Effector CD8-positive, alpha-beta T cell (primary cell): Measurements from ENCODE around the gene ANKRD23.

Source experiments
- DNase-seq: peaks from one replicate; lab custom pipeline; 2025; lab: John Stamatoyannopoulos, UW

Gene ANKRD23

GRCh38 chr2:96877042-96877451 lies 33.2 kb upstream of the ANKRD23 start:
- no peak for DNase-seq

- DNase-seq: no peak
These were observed 32.6 kb upstream of the ANKRD23 start for GRCh38 chr2:96876269-96877041.

DNA sequence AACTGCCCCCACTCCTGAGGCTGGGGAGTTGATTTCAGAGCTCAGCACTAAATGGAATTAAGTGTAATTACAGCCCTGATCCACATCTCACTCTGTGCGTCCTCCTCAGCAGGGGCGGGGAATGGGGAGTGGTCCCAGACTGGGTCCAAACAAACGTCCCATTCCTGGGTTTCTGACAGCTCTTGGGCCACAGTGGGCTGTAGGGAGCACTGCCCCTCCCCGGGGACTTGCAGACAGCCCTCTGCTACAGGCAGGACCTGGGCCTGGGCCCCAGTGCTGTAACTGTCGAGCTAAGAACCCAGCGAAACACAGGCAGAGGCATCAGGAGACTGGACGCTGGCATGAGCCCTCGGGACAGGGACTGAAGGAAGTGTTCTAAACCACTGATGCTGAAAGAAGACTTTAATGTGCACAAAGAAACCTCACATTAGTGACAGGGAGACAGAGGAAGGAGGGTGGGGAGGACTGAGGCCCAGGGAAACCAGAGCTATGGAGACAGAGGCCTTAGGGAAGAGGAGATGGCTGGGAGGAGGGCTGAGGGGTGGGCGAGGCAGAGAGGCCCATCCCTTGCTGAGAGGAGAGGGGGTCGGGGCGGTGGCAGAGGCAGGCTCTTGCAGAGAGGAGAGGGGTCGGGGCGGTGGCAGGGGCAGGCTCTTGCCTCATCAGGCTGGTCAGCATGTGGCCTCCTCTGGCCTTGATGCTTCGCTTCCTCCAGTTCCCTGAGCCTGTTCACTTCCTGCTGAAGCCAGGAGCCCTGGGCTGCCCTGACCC lies 31.9 kb upstream of the ANKRD23 start:
- no peak for DNase-seq

DNA sequence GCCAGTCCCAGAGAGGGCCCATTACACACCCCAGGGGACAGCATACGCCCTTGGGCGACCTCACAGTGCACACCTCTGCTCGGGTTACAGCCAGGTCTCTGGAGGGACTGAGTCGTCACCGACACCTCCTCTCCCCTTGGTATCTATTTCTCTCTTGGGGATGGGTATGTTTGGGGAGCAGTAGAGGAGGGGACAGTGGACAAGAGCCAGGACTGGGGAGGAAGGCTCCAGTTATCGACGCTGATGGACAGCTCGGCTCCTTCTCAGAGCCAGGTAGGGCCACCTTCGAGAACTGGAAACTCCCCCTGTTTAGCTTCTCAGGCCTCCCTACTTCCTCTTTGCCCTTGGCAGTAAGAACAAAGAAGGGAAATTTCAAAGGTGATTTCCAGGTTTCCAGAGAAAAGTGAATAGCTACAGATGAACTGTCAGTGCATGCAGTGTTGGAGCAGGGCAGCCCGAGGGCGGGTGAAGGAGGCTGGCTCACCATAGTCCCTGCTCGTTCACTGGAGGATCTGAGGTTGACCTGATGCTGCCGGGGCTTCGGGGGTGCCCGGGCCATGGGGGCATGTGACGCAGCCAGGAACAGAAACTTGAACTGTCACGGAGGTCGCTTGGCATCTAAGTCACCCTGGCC lies 30.5 kb upstream of the ANKRD23 start:
- no peak for DNase-seq

GRCh38 chr2:96873651-96874096 lies 29.9 kb upstream of the ANKRD23 start:
- DNase-seq: no peak

DNA sequence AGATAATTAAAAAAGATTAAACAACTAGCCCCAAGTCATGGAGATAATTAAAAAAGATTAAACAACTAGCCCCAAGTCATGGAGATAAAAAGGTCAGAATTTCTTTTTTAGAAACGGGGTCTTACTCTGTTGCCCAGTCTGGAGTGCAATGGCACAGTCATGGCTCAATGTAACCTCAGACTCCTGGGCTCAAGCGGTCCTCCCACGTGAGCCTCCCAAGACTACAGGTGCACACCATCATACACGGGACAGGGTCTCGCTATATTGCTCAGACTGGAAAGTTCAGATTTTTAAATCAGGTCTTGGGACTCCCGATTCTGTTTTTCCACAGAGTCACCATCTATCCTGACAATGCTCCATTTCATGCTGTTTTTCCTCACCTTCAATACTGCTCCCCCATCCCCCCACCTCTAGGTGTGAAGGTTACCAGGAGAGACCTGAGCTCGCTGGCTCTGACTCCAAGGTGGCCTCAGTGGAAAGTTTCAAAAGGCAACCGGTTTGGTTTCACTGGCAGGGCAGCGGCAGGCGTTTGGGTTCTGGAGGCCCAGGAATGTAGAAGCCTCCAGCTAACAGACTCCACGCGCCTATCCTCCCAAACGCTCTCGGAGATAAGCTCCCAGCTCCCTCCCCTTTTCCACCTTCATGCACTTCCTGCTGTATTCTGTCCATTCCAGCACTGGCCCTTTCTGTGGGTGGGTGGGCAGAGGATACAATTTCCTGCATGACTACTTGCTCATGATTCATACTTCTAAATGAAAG lies 28.9 kb upstream of the ANKRD23 start:
- no peak for DNase-seq

- DNase-seq: peak; percentile 36
These were observed 26.9 kb upstream of the ANKRD23 start for GRCh38 chr2:96870626-96871255.

DNA sequence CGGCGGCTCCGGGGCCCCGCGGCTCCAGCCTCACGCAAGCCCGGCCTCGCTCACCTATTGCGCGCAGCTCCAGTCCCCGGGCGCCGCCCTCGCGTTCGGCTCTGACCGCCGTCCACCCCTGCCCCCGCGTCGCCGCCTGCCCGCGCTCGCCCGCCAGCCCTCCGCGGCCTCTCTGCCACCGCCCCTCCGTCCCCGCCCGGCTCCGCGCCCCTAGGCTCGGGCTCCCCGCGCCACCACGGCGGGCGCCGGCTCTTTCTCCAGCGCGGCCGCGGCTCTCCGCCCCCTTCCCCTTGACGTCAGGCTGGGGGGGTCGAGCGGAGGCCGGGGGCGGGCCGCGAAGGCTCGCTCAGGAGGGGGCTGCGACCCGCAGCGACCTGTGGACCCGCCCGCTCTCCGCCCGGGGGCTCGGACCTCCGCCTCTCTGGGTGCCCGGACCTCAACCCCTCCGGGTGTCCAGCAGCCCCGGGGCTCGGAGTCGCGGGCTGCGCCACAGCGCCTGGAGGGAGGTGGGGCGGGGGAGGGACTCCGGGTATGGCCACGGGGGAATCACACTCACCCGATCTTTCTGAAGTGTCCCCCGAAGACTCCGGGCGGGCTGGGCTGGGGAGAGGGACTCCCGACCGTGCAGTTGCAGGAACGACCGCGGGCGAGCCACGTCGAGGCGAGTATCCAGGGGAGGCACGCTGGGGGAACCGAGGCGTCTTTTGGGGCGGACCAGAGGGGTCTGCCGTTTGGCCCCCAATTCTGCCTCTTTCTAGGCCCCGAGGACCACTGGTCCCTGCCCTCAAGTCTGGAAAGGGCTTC lies 26.2 kb upstream of the ANKRD23 start, which contains the start of gene SEMA4C:
Gene SEMA4C, minus strand, starts transcription at position 259 of the 804 bp plus-strand sequence. CDS start 2,194 bp downstream, outside the sequence.
- DNase-seq: peak; percentile 42

DNA sequence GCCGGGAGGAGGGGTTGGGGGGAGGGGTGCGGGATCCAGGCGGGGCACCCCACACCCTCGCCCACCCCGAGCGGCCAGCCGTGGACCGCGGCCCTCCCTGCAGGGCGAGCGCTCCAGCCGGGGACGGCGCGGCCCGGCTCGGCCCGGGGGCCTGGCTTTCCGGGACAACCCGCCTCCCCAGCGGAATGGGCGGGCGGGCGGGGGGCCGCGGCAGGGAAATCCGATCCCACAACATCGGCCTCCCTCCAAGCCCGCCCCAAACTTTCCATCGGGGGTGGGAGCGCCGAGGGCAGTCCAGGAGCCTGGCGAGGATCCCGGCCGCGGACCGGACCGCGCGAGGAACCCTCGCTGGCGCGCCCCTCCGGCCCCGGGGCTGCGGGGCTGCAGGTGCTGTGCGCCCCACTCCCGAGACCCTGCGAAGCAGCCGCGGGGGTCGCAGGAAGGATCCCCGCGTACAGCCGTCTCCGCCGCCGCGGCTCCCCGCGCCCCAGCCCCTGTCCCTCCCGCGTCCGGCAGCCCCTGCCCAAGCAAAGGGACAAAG lies 25.5 kb upstream of the ANKRD23 start:
- no peak for DNase-seq

GRCh38 chr2:96868555-96869280 lies 24.9 kb upstream of the ANKRD23 start:
- DNase-seq: peak; percentile 51

DNA sequence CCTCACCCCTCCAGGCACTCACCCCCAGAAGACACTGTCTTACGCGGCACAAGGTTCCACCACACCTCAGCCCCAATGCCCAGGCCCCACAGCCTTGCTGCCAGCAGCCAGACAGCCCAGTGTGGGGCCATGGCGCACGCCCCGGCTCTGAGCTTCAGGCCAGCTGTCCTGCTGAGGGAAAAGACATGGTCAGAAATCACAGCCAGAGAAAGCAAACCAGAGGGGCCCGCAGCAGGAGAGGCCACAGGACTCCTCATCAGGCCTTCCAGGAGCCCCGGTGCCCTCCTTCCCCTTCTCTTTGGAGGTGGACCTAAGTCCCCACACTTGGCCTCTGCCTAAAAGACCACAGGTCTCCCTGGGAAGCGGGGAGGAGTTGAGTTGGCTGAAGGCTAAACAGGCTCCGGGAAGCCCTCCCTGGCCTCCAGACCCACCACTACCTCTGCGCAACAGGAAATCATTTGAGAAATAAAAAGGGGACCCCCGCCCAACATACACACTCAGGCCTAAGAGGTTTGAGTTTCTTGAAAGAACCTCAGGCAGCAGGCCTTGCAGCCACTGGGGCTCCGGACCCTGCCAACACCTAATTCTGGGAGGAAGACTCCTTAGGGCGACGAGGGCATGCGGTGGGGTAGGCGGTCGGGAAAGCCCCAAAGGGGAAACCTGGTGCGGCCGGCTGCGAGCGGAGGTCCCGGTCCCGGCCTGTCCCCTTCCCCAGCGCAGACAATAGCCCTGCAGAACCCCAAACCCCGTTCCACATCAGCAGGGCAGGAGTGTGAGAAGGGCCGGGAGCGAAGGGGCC lies 24.1 kb upstream of the ANKRD23 start:
- DNase-seq: no peak

DNA sequence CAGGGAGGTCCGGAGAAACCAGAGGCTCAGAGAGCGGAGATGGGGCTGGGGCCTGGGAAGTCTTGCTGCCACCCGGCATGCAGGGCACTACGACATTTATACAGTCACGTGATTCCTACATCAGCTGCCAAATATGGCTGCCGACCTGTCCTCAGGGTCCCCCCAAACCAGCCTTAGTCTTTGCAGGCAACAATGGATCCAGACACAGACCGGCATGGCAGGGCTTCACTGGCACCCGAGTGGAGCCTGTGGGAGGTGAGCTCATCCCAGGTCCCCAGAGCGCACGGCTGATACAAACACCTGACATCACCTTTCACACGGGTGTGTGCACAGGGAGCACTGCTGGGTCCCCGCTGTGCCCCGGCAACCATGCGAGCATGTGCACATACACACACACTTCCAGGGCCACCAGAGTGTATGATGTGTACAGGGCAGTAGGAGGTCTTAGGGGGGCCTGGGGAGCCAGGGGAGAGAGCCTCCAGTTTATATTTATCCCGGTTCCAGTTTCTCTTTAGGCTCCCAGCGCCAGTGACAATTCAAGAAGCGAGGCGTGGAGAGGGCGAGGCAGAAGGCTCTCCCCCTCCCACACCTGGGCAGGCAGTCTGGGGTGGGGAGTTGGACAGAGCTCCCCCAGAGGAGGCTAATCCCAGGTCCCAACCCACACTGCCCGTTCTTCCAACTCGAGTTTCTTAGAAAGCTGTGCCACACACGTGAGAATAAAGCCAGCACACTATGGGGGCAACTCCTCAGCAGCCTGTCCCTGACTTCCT lies 23.4 kb upstream of the ANKRD23 start:
- DNase-seq: no peak

DNA sequence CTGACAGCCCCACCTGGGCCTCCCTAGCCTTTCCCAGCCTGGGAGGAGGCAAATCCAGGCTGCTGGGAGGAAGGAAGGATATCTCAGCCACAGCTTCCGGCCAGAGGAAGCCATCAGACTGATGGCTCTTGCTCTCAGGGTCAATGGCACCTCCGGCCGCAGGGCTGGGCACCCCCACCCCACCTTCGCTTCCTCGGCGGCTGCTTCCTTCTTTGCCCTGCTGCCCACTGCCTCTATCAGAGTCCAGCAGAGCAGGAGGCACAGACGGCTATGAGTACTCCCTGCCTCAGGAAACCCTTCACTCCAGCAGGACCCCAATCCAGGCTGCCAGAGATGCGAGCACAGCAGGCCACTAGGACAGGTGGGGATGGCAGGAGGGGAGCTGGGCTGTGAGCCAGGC lies 22.8 kb upstream of the ANKRD23 start:
- DNase-seq: no peak

DNA sequence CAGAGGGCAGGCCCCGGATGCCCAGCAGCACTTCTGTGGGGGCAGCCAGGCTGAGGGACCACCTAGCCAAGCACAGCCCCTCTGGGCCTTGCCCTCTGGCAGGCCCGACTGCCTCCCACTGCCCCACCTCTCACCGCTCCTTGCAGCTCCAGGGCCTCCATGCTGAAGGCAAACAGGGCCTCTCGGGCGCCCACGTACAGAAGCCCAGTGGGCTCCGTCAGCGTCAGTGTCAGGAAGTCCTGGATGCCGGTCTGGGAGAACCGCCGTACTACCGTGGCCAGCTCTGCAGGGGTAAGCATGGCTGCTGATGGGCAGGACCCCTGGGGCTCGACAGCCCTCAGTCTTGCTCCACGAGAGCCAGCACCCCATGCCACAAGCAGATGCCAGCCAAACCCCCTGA lies 22.3 kb upstream of the ANKRD23 start:
- DNase-seq: no peak

DNA sequence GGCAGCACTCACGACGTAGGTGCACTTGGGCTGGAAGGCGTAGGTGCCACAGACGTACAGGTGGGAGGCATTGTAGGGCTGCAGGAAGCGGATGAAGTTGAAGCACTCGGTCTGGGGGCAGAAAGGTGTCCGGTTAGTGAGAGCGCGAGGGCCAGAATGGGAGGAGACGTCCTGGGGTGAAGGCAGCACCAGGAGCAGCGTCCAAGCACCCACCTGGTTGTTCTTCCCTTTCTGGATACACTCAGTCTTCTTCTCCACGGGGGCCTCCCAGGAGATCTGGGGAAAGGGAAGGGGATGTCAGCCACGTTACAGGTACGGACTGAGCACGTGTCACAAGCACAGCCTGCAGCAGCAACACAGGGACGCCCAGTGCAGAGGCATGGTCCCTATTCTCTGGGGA lies 21.8 kb upstream of the ANKRD23 start:
- no peak for DNase-seq

DNA sequence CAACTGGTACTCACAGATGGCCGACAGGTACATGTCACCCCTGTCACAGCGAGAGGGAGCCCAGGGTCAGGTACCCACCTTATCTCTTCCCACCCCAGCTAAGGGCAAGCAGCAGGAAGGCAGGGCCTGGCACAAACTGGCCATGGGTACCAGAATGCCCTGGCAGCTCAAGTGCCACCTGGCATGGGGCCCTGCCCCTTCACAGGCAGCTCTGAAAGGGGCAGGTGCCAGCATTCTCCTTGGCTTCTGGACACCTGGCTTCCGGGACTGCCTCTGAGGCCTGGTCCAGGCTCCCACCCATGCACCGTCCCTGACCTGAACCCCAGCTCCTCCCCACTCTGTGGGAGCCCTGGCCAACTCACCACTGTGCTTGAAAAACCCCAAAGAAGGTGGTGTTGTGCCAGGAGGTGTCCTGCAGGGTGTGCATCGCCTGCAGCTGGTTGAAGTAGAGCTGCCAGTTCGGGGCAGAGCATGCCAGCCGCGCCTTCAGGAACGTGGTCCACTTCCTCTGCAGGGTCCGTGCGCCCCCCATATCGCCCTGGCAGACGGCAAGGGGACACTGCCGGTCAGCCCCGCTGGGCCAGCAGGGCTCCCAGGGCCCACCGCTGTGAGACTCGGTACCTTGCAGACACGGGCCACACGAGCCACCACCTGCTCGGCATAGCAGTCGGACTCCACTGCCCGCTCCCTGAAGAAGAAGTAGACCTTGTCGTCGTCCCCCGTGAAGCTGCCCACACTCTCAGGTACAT lies 20.7 kb upstream of the ANKRD23 start:
- no peak for DNase-seq
